Type B pancreatic cell (in vitro differentiated cells): ENCODE results near the gene KMO. TPM values are rescaled to one million over a fixed set of nuclear protein-coding genes. Genes with fewer than 3 reads are reported as not detected.

Experiments
- DNase-seq: peaks from one replicate; pipeline ENCODE4 v3.0.0; 2021; ENCODE audit warnings: mixed read lengths; ENCODE audit not compliant: unreplicated experiment; ENCODE audit errors: extremely low spot score
- H3K27ac Mint-ChIP-seq: 2 replicates; pipeline ENCODE4 v1.8.0; 2021; ENCODE audit warnings: mild to moderate bottlenecking, mixed read lengths
- H3K27me3 Mint-ChIP-seq: 2 replicates; pipeline ENCODE4 v1.8.0; 2021; ENCODE audit warnings: mixed read lengths
- H3K36me3 Mint-ChIP-seq: 2 replicates; pipeline ENCODE4 v1.8.0; 2021; ENCODE audit warnings: mixed read lengths
- H3K4me1 Mint-ChIP-seq: one replicate; pipeline ENCODE4 v1.8.0; 2021; ENCODE audit warnings: mixed read lengths; ENCODE audit not compliant: unreplicated experiment
- H3K4me3 Mint-ChIP-seq: 2 replicates; pipeline ENCODE4 v1.8.0; 2021; ENCODE audit warnings: mild to moderate bottlenecking, mixed read lengths
- H3K9me3 Mint-ChIP-seq: 2 replicates; pipeline ENCODE4 v1.8.0; 2021; ENCODE audit warnings: mixed read lengths
- total RNA-seq: library from RNA; stranded (reverse); gene quantifications from 2 replicates; pipeline ENCODE4 v1.2.1, GENCODE V29; 2021; ENCODE audit warnings: low replicate concordance
- TF ChIP-seq, protein P1 (sequence below): fragments of 200-600 bp; sonication (generic); conservative IDR thresholded peaks from 2 replicates; pipeline ENCODE4 v1.5.0; 2021; ENCODE audit warnings: antibody characterized with exemption, mild to moderate bottlenecking

Gene KMO
- total RNA-seq, 1 donor from 2014 or later: 1.1 TPM

DNA sequence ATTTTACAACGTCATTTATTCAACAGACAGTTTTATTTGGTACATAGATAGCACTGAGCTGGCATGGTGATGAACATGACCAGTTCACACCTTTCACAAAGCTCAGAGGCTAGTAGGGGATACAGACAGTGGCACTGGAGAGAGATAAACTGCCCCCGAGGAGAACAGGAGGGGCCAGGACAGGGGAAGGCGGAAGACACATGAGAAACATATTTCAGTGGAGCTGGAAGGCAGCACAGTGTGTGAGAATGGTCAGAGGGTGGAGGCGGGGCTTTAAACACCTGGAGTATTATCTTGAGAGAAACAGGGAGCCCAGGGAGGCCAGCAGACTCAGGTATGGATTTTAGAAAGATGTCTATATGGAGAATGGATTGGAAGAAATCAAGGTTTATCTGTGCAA lies 58.5 kb downstream of the KMO start:
- no peak for DNase-seq
- TF ChIP-seq, protein P1, sequence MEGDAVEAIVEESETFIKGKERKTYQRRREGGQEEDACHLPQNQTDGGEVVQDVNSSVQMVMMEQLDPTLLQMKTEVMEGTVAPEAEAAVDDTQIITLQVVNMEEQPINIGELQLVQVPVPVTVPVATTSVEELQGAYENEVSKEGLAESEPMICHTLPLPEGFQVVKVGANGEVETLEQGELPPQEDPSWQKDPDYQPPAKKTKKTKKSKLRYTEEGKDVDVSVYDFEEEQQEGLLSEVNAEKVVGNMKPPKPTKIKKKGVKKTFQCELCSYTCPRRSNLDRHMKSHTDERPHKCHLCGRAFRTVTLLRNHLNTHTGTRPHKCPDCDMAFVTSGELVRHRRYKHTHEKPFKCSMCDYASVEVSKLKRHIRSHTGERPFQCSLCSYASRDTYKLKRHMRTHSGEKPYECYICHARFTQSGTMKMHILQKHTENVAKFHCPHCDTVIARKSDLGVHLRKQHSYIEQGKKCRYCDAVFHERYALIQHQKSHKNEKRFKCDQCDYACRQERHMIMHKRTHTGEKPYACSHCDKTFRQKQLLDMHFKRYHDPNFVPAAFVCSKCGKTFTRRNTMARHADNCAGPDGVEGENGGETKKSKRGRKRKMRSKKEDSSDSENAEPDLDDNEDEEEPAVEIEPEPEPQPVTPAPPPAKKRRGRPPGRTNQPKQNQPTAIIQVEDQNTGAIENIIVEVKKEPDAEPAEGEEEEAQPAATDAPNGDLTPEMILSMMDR: no peak
- H3K9me3 Mint-ChIP-seq: peaks cover 3% of the 10 kb centered on the region
- peak overlapping the region; percentile 6 for H3K4me3 Mint-ChIP-seq
- peak overlapping the region; percentile 61 for H3K27ac Mint-ChIP-seq
- H3K36me3 Mint-ChIP-seq: peaks cover 4% of the 10 kb centered on the region
- H3K27me3 Mint-ChIP-seq: no peaks in the 10 kb centered on the region
- H3K4me1 Mint-ChIP-seq: peaks cover 6% of the 10 kb centered on the region

- H3K27ac Mint-ChIP-seq: no peak overlapping the region
- TF ChIP-seq, protein P1: no peak
- H3K4me1 Mint-ChIP-seq: peaks cover 6% of the 10 kb centered on the region
- no peak overlapping the region for H3K4me3 Mint-ChIP-seq
- peaks cover 4% of the 10 kb centered on the region for H3K36me3 Mint-ChIP-seq
- DNase-seq: no peak
- H3K9me3 Mint-ChIP-seq: peaks cover 3% of the 10 kb centered on the region
- H3K27me3 Mint-ChIP-seq: no peaks in the 10 kb centered on the region
Measured at GRCh38 chr1:241591317-241591716, 59.1 kb downstream of the KMO start.

GRCh38 chr1:241591736-241592135 lies 59.6 kb downstream of the KMO start:
- H3K36me3 Mint-ChIP-seq: peaks cover 4% of the 10 kb centered on the region
- H3K27me3 Mint-ChIP-seq: no peaks in the 10 kb centered on the region
- peaks cover 3% of the 10 kb centered on the region for H3K9me3 Mint-ChIP-seq
- H3K4me1 Mint-ChIP-seq: peaks cover 6% of the 10 kb centered on the region
- H3K4me3 Mint-ChIP-seq: no peak overlapping the region
- TF ChIP-seq, protein P1: no peak
- no peak for DNase-seq
- H3K27ac Mint-ChIP-seq: no peak overlapping the region

DNA sequence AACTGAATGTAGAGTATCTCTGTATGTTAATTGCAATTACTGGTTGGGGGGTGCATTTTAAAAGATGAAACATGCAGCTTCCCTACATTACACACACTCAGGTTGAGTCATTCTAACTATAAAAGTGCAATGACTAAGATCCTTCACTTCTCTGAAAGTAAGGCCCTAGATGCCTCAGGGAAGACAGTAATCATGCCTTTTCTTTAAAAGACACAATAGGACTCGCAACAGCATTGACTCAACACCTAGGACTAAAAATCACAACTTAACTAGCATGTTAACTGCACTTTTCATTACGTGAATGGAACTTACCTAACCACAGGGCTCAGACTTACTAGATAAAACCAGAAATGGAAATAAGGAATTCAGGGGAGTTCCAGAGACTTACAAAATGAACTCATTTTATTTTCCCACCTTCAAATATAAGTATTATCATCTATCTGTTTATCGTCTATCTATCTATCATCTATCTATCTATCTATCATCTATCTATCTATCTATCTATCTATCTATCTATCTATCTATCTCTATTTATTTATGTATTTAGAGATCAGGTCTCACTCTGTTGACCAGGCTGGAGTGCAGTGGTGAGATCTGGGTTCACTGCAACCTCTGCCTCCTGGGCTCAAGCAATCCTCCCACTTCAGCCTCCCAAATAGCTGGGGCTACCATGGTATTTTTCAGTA lies 60.2 kb downstream of the KMO start:
- peaks cover 4% of the 10 kb centered on the region for H3K36me3 Mint-ChIP-seq
- no peak overlapping the region for H3K4me3 Mint-ChIP-seq
- H3K4me1 Mint-ChIP-seq: peaks cover 6% of the 10 kb centered on the region
- no peaks in the 10 kb centered on the region for H3K27me3 Mint-ChIP-seq
- TF ChIP-seq, protein P1: no peak
- no peak for DNase-seq
- H3K27ac Mint-ChIP-seq: no peak overlapping the region
- H3K9me3 Mint-ChIP-seq: peaks cover 3% of the 10 kb centered on the region

- no peak overlapping the region for H3K4me3 Mint-ChIP-seq
- DNase-seq: no peak
- no peaks in the 10 kb centered on the region for H3K27me3 Mint-ChIP-seq
- TF ChIP-seq, protein P1: no peak
- no peak overlapping the region for H3K27ac Mint-ChIP-seq
- peaks cover 6% of the 10 kb centered on the region for H3K4me1 Mint-ChIP-seq
- H3K36me3 Mint-ChIP-seq: peaks cover 4% of the 10 kb centered on the region
- H3K9me3 Mint-ChIP-seq: peaks cover 3% of the 10 kb centered on the region
Measured at GRCh38 chr1:241593186-241593585, 61.0 kb downstream of the KMO start.
